ENCODE measurements around the gene NGEF. TPM values are rescaled to one million over a fixed set of nuclear protein-coding genes. Genes with fewer than 3 reads are reported as not detected.

The NGEF gene
- total RNA-seq, 1 experiment from 2014 or later = 71.3 TPM

DNA sequence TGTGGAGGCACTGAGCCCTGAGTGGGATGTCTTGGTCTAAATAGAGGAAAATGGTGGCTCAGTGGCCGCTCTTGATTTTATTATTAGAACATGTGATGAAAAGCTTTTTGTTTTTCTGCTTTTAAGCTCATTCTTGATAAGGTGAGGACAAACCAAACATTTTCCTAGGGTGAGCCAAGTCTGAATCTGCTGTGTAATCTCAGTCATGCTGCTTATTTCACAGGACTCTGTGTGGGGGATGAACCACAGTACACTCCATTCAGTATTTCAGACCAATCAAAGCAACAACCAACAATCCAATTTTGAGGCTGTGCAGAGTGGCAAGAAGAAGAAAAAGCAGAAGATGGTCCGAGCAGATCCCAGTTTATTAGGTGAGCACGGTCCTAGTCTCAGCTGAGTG, 163.0 kb downstream of the NGEF start:
- Histone ChIP-seq H3K36me3 (ENCODE audit: low read depth, low read length) (peaks cover 33% of the 10 kb centered on the region; the same call in 1 of the 2 replicates), H3K27me3 (ENCODE audit: low read length) (no peaks in the 10 kb centered on the region), H3K9me2 (replicated peaks; ENCODE audit: low read length) (no peaks in the 10 kb centered on the region), H3K9ac (ENCODE audit: low read length) (no peak overlapping the region), H3K27ac (ENCODE audit: low read length) (no peak overlapping the region), H3K4me1 (ENCODE audit: insufficient read depth, low read length) (peaks cover 7% of the 10 kb centered on the region; the same call in 1 of the 2 replicates), H3K4me3 (ENCODE audit: low read length) (no peak overlapping the region), H4K20me1 (ENCODE audit: low read length) (no peaks in the 10 kb centered on the region), H3K4me2 (ENCODE audit: low read length) (no peak overlapping the region), H3K79me2 (ENCODE audit: low read length) (no peaks in the 10 kb centered on the region), H3K9me3 (ENCODE audit: low read length) (no peaks in the 10 kb centered on the region), H2AFZ (ENCODE audit: low read length) (no peak overlapping the region), H3F3A (ENCODE audit: low read length, unreplicated experiment) (no peaks in the 10 kb centered on the region)
- ChIA-PET CTCF (no interaction called here), POLR2A (ENCODE audit: unreplicated experiment) (no interaction called here)
- intact Hi-C loops (cut with micrococcal nuclease) = no loop called here
- BruUV-seq (replicated peaks) = no TSS peak
- DNase-seq (no peak), ATAC-seq (no peak)
- TF ChIP-seq EZH2phosphoT487 (IDR thresholded peaks at IDR 0.05; ENCODE audit: borderline replicate concordance, low read length) (no peak), EZH2 (IDR thresholded peaks at IDR 0.05; ENCODE audit: low read length, unreplicated experiment) (no peak)
- TF ChIP-seq, protein P1, sequence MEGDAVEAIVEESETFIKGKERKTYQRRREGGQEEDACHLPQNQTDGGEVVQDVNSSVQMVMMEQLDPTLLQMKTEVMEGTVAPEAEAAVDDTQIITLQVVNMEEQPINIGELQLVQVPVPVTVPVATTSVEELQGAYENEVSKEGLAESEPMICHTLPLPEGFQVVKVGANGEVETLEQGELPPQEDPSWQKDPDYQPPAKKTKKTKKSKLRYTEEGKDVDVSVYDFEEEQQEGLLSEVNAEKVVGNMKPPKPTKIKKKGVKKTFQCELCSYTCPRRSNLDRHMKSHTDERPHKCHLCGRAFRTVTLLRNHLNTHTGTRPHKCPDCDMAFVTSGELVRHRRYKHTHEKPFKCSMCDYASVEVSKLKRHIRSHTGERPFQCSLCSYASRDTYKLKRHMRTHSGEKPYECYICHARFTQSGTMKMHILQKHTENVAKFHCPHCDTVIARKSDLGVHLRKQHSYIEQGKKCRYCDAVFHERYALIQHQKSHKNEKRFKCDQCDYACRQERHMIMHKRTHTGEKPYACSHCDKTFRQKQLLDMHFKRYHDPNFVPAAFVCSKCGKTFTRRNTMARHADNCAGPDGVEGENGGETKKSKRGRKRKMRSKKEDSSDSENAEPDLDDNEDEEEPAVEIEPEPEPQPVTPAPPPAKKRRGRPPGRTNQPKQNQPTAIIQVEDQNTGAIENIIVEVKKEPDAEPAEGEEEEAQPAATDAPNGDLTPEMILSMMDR (conservative IDR thresholded peaks at IDR 0.05; ENCODE audit: low read depth, low read length) = no peak

DNA sequence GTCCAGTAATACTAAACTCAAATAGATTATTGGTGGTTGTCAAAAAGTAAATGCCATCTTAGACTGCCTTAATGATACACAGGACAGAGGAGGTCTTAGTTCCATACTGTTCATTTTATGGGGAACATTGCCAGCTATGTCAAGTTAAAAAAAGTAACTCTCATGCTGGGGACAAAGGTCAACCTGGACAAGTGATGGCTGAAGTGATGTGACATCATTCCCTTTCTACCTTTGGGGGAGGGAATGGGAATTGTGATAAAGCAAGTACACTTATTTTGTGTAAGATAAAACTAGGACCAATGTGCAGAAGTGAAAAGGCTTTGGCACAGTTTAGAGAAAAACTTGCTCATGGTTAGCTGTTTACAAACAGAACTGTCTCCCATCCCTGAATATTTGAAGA, 167.0 kb downstream of the NGEF start:
- Histone ChIP-seq H3F3A (ENCODE audit: low read length, unreplicated experiment) (no peaks in the 10 kb centered on the region), H3K9ac (ENCODE audit: low read length) (no peak overlapping the region), H4K20me1 (ENCODE audit: low read length) (no peaks in the 10 kb centered on the region), H3K4me2 (ENCODE audit: low read length) (no peak overlapping the region), H3K4me3 (ENCODE audit: low read length) (no peak overlapping the region), H3K9me2 (replicated peaks; ENCODE audit: low read length) (no peaks in the 10 kb centered on the region), H3K27ac (ENCODE audit: low read length) (no peak overlapping the region), H3K36me3 (ENCODE audit: low read depth, low read length) (peaks cover 43% of the 10 kb centered on the region; the same call in 1 of the 2 replicates), H3K9me3 (ENCODE audit: low read length) (no peaks in the 10 kb centered on the region), H3K4me1 (ENCODE audit: insufficient read depth, low read length) (no peaks in the 10 kb centered on the region), H3K27me3 (ENCODE audit: low read length) (no peaks in the 10 kb centered on the region), H3K79me2 (ENCODE audit: low read length) (no peaks in the 10 kb centered on the region), H2AFZ (ENCODE audit: low read length) (no peak overlapping the region)
- no peak for TF ChIP-seq EZH2 (IDR thresholded peaks at IDR 0.05; ENCODE audit: low read length, unreplicated experiment)
- intact Hi-C loops (cut with micrococcal nuclease) = no loop called here
- ChIA-PET POLR2A (ENCODE audit: unreplicated experiment) (no interaction called here), CTCF (no interaction called here)
- BruUV-seq (replicated peaks) = no TSS peak
- no peak for ATAC-seq
- DNase-seq = no peak

DNA sequence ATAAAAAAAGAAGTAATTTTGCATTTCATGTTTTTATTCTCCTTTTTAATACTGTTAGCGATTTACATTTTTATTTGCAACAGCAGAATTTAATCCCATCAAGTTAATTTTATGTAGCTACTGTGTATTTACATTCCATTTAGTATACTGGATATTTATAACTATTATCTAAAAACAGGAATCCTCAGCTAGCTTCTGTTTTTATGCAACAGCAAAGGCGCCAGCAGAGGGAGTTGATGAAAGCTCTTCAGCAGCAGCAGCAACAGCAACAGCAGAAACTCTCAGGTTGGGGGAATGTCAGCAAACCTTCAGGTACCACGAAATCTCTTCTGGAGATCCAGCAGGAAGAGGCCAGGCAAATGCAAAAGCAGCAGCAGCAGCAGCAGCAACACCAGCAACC, 169.2 kb downstream of the NGEF start:
- H3K27ac ChIP-seq (ENCODE audit: low read length) = no peak overlapping the region
- ATAC-seq (no peak), DNase-seq (peak; percentile 8)
- no peak overlapping the region for H2AFZ ChIP-seq (ENCODE audit: low read length)
- peaks cover 5% of the 10 kb centered on the region; the same call in 1 of the 2 replicates for H4K20me1 ChIP-seq (ENCODE audit: low read length)
- CTCF ChIA-PET = interaction anchor here (0.6 to 0.8 kb wide), 3 partner anchors 26 to 664 kb away, joined by 3 to 4 read pairs (median 4); no protein-coding TSS in a partner anchor
- no peaks in the 10 kb centered on the region for H3K27me3 ChIP-seq (ENCODE audit: low read length)
- no peaks in the 10 kb centered on the region for H3K4me1 ChIP-seq (ENCODE audit: insufficient read depth, low read length)
- intact Hi-C loops (cut with micrococcal nuclease) = no loop called here
- no peak for TF ChIP-seq EZH2phosphoT487 (IDR thresholded peaks at IDR 0.05; ENCODE audit: borderline replicate concordance, low read length)
- TF ChIP-seq, protein P1 (conservative IDR thresholded peaks at IDR 0.05; ENCODE audit: low read depth, low read length) = peak; percentile 37
- H3K79me2 ChIP-seq (ENCODE audit: low read length) = no peaks in the 10 kb centered on the region
- H3K36me3 ChIP-seq (ENCODE audit: low read depth, low read length) = peaks cover 50% of the 10 kb centered on the region
- H3K4me2 ChIP-seq (ENCODE audit: low read length) = no peak overlapping the region
- H3K4me3 ChIP-seq (ENCODE audit: low read length) = no peak overlapping the region
- POLR2A ChIA-PET (ENCODE audit: unreplicated experiment) = no interaction called here
- no peaks in the 10 kb centered on the region for H3K9me3 ChIP-seq (ENCODE audit: low read length)
- no peak overlapping the region for H3K9ac ChIP-seq (ENCODE audit: low read length)
- H3K9me2 ChIP-seq (replicated peaks; ENCODE audit: low read length) = no peaks in the 10 kb centered on the region
- no TSS peak for BruUV-seq (replicated peaks)
- H3F3A ChIP-seq (ENCODE audit: low read length, unreplicated experiment) = no peaks in the 10 kb centered on the region
